Neural progenitor cell (in vitro differentiated cells): ENCODE results near the gene ZNF277. TPM values are rescaled to one million over a fixed set of nuclear protein-coding genes. Genes with fewer than 3 reads are reported as not detected.

Source experiments
- DNase-seq: peaks from one replicate; pipeline ENCODE4 v3.0.0-alpha.2; 2016; ENCODE audit warnings: low spot score
- H2AFZ ChIP-seq: fragments of 200-600 bp; sonication (generic); replicated peaks from 2 replicates; pipeline ENCODE4 v1.6.1; 2016; ENCODE audit warnings: antibody characterized with exemption
- H3F3A ChIP-seq: fragments of 200-600 bp; sonication (generic); 2 replicates; pipeline ENCODE4 v1.6.1; 2016; ENCODE audit warnings: antibody characterized with exemption, low read depth
- H3K27ac ChIP-seq: fragments of 200-600 bp; sonication (generic); 2 replicates; pipeline ENCODE4 v1.5.1; 2016; ENCODE audit warnings: mild to moderate bottlenecking
- H3K27me3 ChIP-seq: fragments of 200-600 bp; sonication (generic); 2 replicates; pipeline ENCODE4 v1.6.1; 2016; ENCODE audit warnings: mild to moderate bottlenecking, moderate library complexity
- H3K36me3 ChIP-seq: fragments of 200-600 bp; sonication (generic); 2 replicates; pipeline ENCODE4 v1.5.1; 2016
- H3K4me1 ChIP-seq: fragments of 200-600 bp; sonication (generic); 2 replicates; pipeline ENCODE4 v1.6.1; 2016; ENCODE audit warnings: mixed run types
- H3K4me2 ChIP-seq: fragments of 200-600 bp; sonication (generic); 2 replicates; pipeline ENCODE4 v1.6.1; 2016
- H3K4me3 ChIP-seq: fragments of 200-600 bp; sonication (generic); 2 replicates; pipeline ENCODE4 v1.5.1; 2016
- H3K79me2 ChIP-seq: fragments of 200-600 bp; sonication (generic); 2 replicates; pipeline ENCODE4 v1.6.1; 2016; ENCODE audit warnings: low read depth
- H3K9ac ChIP-seq: fragments of 200-600 bp; sonication (generic); 2 replicates; pipeline ENCODE4 v1.6.1; 2016
- H3K9me3 ChIP-seq: fragments of 200-600 bp; sonication (generic); 2 replicates; pipeline ENCODE4 v1.5.1; 2016; ENCODE audit warnings: low read depth
- H4K20me1 ChIP-seq: fragments of 200-600 bp; sonication (generic); 2 replicates; pipeline ENCODE4 v1.6.1; 2016; ENCODE audit warnings: low read depth
- H3K27ac Mint-ChIP-seq: 3 replicates; pipeline ENCODE4 v1.8.0; 2021; ENCODE audit warnings: mixed read lengths
- H3K27me3 Mint-ChIP-seq: 2 replicates; pipeline ENCODE4 v1.8.0; 2022; ENCODE audit warnings: low read depth, mild to moderate bottlenecking, inconsistent platforms, moderate library complexity, mixed read lengths; ENCODE audit not compliant: insufficient read depth
- H3K36me3 Mint-ChIP-seq: 3 replicates; pipeline ENCODE4 v1.8.0; 2021; ENCODE audit warnings: mixed read lengths
- H3K4me1 Mint-ChIP-seq: 3 replicates; pipeline ENCODE4 v1.8.0; 2021; ENCODE audit warnings: mixed read lengths
- H3K4me3 Mint-ChIP-seq: 3 replicates; pipeline ENCODE4 v1.8.0; 2021; ENCODE audit warnings: mild to moderate bottlenecking, moderate library complexity, mixed read lengths
- H3K9me3 Mint-ChIP-seq: 3 replicates; pipeline ENCODE4 v1.8.0; 2020; ENCODE audit warnings: mixed read lengths
- CTCF ChIP-seq: fragments of 200-600 bp; sonication (generic); IDR thresholded peaks from 2 replicates; pipeline ENCODE4 v1.5.1; 2017; ENCODE audit warnings: antibody characterized with exemption, mild to moderate bottlenecking
- EZH2 ChIP-seq: fragments of 200-600 bp; sonication (generic); IDR thresholded peaks from 2 replicates; pipeline ENCODE4 v1.6.1; 2017; ENCODE audit warnings: antibody characterized with exemption, mild to moderate bottlenecking, moderate library complexity
- EZH2phosphoT487 ChIP-seq: fragments of 200-600 bp; sonication (generic); IDR thresholded peaks from 2 replicates; pipeline ENCODE4 v1.6.1; 2017; ENCODE audit warnings: antibody characterized with exemption
- total RNA-seq: library from RNA; depleted of rRNA; stranded (reverse); fragments of >200 nt; gene quantifications from 2 replicates; pipeline ENCODE4 v1.2.3, GENCODE V29; 2015; ENCODE audit warnings: low replicate concordance

Gene ZNF277
- total RNA-seq, 1 donor from 2014 or later: 55.5 TPM

GRCh38 chr7:112193915-112194502 is 12.5 kb upstream of the ZNF277 start:
- Histone ChIP-seq H3K4me2 (no peak overlapping the region), H3K4me3 (no peak overlapping the region), H4K20me1 (no peaks in the 10 kb centered on the region), H3K36me3 (no peaks in the 10 kb centered on the region), H2AFZ (no peak overlapping the region), H3K4me1 (no peaks in the 10 kb centered on the region), H3K9ac (no peak overlapping the region), H3K79me2 (no peaks in the 10 kb centered on the region), H3K27me3 (no peaks in the 10 kb centered on the region), H3K27ac (no peak overlapping the region), H3K9me3 (no peaks in the 10 kb centered on the region), H3F3A (no peaks in the 10 kb centered on the region)
- H3K9me3 Mint-ChIP-seq: peaks cover 5% of the 10 kb centered on the region
- H3K27me3 Mint-ChIP-seq: no peaks in the 10 kb centered on the region
- TF ChIP-seq EZH2phosphoT487 (no peak), CTCF (no peak), EZH2 (no peak)
- no peak overlapping the region for H3K4me3 Mint-ChIP-seq
- no peak overlapping the region for H3K27ac Mint-ChIP-seq
- H3K4me1 Mint-ChIP-seq: no peaks in the 10 kb centered on the region
- peaks cover 7% of the 10 kb centered on the region for H3K36me3 Mint-ChIP-seq
- no peak for DNase-seq

DNA sequence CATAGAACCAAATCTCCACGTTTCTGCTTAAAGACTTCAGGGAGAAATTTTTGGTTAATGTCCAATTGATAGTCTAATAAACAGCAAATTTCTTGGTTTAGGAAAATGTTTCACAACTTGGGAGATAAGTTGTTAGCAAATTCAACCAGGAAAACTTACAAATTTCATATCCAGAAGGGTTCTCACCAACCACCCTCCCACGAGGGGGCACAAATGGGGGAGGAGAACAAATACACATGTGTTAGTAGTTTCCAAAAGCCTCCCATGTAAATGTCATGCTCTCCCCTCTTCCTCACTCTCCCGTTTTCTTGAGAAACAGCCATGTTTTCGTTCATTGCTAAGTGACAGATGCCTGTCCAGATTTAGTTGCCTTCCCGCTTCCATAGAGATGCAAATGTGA is 10.8 kb upstream of the ZNF277 start:
- Mint-ChIP-seq H3K4me3 (no peak overlapping the region), H3K9me3 (peaks cover 5% of the 10 kb centered on the region), H3K4me1 (no peaks in the 10 kb centered on the region), H3K27me3 (no peaks in the 10 kb centered on the region), H3K27ac (no peak overlapping the region), H3K36me3 (peaks cover 7% of the 10 kb centered on the region)
- Histone ChIP-seq H3K27ac (no peak overlapping the region), H3K27me3 (no peaks in the 10 kb centered on the region), H2AFZ (no peak overlapping the region), H3K9me3 (no peaks in the 10 kb centered on the region), H4K20me1 (no peaks in the 10 kb centered on the region), H3K4me2 (no peak overlapping the region), H3K79me2 (peaks cover 8% of the 10 kb centered on the region), H3K4me1 (no peaks in the 10 kb centered on the region), H3F3A (no peaks in the 10 kb centered on the region), H3K9ac (no peak overlapping the region), H3K4me3 (no peak overlapping the region), H3K36me3 (no peaks in the 10 kb centered on the region)
- no peak for DNase-seq
- TF ChIP-seq EZH2phosphoT487 (no peak), CTCF (no peak), EZH2 (no peak)

- Histone ChIP-seq H3K27me3 (no peaks in the 10 kb centered on the region), H3K9me3 (no peaks in the 10 kb centered on the region), H3K79me2 (peaks cover 14% of the 10 kb centered on the region), H2AFZ (no peak overlapping the region), H3K36me3 (no peaks in the 10 kb centered on the region), H4K20me1 (no peaks in the 10 kb centered on the region), H3F3A (no peaks in the 10 kb centered on the region), H3K9ac (no peak overlapping the region), H3K4me2 (no peak overlapping the region), H3K27ac (no peak overlapping the region), H3K4me3 (no peak overlapping the region), H3K4me1 (no peaks in the 10 kb centered on the region)
- Mint-ChIP-seq H3K27ac (no peak overlapping the region), H3K4me3 (no peak overlapping the region), H3K9me3 (peaks cover 5% of the 10 kb centered on the region), H3K36me3 (peaks cover 7% of the 10 kb centered on the region), H3K4me1 (no peaks in the 10 kb centered on the region), H3K27me3 (no peaks in the 10 kb centered on the region)
- TF ChIP-seq EZH2 (no peak), EZH2phosphoT487 (no peak), CTCF (no peak)
- DNase-seq: no peak
Measured at GRCh38 chr7:112197322-112197721, 9.2 kb upstream of the ZNF277 start.
